Right renal cortex interstitium (tissue), 3 donors: ENCODE results near the gene NAA15. TPM values are rescaled to one million over a fixed set of nuclear protein-coding genes. Genes with fewer than 3 reads are reported as not detected.
"Not testable (repeated sequence)": the region's sequence is repeated elsewhere in the genome, so short reads cannot be mapped to it uniquely, and the experiment has no call there.

Experiments used
- DNase-seq, 3 donors: peaks; one replicate each; pipeline ENCODE4 v3.0.0-alpha.2; 2013; ENCODE audit warnings: low read depth in 3 of 3, low spot score in 2 of 3
- polyA plus RNA-seq, 3 donors: library from polyadenylated mRNA; unstranded; fragments of 120-200 nt; gene quantifications; one replicate each; pipeline ENCODE4 v1.2.1, GENCODE V29; 2013; ENCODE audit not compliant: insufficient read length in 3 of 3

NAA15 gene
- polyA plus RNA-seq, 3 donors = 34.7 to 38.4 (median 38.1) TPM

DNA sequence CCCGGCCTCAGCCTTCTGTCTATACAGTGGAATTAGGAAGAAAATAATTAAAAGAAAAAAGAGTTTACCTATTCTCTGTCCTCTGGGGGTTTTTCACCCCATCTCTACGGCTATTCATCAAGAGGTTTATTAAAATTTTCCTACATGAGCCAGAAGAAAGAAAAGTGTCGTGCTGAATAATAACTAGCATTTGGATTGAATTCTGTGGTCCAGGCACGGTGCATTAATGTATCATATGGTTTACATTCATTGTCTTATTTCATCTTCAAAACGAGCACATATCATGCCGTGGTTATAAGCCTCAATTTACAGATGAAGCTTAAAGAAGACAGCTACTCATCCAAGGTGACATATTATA is 5.4 kb upstream of the NAA15 start:
- no peak for DNase-seq

DNA sequence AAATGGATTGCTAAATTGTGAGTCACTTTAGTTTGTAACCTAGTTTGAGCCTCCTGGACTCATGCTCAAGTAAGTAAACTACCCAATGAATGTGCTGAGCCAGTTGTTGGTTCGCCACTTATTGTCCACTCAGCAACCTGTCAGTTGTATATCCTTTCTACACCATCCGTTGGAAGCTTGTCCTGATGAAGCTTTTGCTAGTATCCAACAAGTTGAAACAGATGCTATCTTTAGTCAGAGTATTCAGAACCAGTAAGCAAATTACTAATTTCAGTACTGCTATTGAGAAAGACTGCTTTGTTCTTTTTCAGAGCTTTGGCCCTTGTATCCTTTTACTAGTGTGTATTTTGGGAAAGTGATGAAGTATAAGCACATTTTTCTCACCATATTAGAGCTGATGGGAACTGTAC is 4.3 kb upstream of the NAA15 start:
- DNase-seq = no peak

DNA sequence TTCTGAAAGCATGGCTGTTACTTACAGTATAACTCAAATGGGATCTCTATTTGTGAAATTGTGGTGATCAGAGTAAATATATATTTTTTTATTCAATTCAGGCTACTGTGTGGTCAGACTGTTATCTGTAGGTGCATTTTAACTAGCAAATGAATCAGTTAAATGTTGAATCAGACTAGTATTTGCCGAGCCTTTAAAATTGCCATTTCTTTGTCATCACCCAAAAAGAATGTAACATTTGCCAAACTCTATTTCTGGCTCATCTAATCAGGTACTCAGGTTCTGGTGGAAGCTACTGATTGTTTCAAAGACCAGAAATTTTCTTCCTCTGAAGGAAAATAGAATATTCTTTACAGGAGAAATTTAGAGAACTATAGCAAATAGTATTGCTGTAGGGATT is 1.8 kb upstream of the NAA15 start:
- DNase-seq = no peak

DNA sequence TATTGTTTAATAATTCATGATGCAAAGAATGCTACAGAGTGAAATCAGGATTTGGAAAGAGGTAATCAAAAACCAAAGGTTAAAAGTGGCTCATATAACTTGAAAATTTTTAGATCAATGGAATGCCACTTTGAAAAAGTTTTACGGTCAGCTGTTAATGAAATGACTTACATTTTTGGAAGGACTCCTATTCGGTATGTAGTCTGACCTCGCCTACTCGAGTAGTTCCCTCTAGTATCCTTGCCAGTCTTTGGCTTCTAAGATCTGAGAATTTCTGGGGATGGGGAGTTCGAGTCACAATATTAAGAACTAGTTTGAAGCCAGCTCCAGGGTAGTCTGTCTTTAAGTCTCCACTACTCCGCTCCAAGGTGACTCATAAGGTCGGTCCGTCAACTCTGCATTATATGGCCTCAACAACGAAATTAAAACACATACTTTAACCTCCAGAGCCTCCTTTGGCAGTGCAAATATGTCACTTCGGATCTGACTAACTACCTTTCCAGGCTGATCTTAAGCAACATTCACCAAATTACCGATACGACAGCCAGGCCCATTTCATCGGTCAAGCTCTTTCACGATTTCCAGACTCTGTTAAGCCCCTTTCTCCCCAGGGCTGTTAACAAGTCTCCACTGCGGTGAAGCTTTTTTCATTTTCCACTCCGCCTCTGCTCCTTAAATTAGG is 733 bp upstream of the NAA15 start:
- DNase-seq = no peak

DNA sequence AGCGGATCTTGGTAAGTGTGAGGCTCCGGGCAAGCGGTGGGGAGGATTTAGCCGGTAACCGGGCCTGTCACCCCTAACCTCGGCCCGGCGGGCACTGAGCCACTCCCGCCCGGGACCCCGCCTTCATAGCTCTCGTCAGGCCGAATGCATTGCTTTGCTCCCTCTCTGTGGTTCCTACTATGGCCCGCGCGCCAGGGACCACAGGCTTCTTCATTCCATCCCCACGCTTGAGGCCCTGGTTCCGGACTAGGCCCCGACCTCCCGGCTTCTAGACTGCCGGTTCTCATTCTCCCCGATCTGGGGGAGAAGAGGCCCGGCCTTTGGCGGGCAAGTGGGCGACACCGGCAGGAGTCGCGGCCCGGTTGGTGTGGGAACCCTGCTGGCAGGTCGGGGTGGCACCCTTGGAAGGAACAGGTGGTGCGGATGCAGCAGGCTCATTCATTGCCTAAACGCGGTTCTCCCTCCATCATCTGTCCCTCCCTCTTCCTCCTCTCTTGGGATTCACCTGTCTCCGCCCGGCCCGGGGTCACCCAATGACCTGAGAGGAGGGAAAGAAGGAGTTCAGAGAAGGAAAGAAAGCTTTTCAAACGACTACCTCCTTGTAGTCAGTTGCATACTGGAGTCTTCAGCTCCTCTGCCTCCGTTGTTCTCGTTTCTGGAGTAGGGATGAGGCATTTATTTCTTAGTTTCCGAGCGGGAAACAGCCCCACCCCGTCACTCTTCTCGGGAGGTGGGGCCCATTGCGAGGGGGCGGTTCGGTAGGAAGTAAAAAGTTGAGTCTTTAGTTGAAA is 711 bp downstream of the NAA15 start, which contains the start of gene NDUFC1:
Gene NDUFC1, minus strand, starts transcription at position 657 of the 791 bp plus-strand sequence. CDS start 6,679 bp downstream, outside the sequence.
- DNase-seq = peak in 2 of 3 donors; percentile 18 to 38

DNA sequence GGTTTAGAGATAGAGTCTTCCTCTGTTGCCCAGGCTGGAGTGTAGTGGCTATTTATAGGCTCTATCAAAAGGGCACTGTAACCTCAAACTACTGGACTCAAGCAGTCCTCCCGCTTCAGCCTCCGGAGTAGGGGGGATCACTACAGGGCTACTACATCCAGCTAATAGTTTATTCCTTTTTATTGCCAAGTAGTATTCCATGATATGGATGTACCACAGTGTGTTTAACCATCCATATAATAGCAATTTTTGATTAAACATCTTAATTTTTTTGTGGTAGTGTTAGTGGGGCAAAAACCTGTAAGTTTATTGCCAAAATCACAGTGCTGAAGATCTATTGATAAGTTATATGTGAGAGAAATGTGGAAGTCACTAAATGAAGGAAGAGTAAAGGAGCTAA is 3.6 kb downstream of the NAA15 start:
- no peak for DNase-seq

DNA sequence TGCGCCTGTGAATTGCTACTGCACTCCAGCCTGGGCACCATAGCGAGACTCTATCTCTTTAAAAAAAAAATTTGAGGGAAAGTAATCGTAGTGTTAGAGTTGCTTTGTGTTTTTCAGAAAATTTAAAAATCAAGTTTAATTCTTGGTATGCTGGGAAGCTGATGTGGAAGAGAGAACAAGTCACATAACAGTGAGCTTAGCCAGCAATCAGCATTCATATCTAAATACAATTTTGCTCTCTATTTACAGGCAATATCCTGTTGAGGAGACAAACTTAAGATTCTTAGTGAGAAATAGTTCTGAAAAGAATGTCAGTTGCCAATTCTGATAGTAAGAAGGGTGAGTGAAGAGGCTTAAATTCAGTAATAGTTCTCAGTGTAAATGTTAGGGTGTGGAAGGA is 10.6 kb downstream of the NAA15 start:
- no peak for DNase-seq

DNA sequence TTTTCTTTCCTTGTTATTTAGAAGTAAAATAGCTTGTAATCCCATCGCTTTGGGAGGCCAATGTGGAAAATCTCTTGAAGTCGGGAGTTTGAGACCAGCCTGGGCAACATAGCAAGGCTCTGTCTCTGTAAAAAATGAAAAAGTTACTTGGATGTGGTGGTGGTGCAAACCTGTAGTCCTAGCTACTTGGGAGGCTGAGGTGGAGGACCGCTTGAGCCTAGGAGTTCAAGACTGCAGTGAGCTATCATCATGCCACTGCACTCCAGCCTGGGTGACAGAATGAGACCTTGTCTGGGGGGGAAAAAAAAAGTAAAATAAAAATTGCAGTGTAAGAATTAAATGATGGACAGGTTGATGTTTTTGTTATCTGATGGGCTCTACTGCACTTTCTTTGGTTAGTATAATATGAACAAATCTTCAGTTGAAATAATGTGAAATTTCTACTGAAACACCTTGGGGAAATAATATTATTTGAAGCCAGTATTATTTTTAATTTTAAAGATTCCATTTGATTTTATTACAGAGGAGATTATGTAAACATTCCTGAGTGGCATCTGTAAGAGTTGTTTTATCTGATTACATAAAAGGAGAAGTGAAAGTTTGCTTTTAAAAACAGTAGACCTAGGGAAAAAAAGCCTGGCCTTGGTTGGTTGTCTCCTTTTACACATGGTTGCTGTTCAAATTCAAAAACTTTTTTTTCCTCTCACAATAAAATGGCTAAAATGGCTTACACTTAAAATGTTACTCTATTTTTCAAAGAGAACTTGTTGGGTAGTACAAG is 11.4 kb downstream of the NAA15 start:
- no peak for DNase-seq

DNA sequence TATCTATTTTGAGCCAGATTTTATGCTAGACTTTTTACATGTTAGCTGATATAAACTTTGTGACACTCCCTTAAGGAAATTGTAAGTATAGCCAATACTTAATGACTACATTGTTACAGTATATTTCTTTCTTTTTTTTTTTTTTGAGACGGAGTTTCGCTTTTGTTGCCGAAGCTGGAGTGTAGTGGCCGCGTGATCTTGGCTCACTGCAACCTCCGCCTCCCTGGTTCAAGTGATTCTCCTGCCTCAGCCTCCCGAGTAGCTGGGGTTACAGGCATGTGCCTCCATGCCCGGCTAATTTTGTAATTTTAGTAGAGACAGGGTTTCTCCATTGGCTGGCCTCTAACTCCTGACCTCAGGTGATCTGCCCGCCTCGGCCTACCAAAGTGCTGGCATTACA is 12.1 kb downstream of the NAA15 start:
- not testable (repeated sequence) for DNase-seq

DNA sequence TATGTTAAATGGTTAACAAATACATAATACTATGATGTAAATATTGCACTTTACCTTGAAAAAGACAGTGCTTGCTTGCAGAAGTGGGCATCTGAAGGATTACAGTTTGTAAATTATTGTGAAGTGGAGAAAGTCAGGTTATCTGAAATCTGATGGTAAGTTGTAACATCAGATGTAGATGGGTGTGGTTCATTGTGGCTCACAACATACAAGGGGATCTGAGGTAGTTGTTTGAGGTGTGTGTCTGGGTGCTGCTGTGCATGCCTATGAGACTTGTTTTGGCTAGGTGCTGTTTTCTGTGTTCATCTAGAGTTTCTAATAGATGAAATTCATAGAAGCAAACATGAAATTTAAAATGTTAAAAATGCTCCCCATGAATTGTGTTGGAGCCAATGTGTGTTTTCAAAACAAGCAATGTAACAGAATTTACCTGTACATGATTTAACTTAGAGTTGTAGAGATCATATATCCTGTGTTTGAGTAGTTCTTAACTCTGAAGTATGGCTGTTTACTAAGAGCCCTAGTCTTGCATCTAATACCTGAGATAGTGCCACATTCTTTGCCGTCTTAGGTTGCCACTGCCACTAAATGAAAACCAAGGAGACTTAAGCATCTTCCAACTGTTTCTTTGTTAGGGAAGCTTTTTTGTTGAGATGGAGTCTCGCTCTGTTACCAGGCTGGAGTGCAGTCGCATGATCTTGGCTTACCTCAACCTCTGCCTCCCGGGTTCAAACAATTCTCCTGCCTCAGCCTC is 12.9 kb downstream of the NAA15 start:
- DNase-seq = no peak

DNA sequence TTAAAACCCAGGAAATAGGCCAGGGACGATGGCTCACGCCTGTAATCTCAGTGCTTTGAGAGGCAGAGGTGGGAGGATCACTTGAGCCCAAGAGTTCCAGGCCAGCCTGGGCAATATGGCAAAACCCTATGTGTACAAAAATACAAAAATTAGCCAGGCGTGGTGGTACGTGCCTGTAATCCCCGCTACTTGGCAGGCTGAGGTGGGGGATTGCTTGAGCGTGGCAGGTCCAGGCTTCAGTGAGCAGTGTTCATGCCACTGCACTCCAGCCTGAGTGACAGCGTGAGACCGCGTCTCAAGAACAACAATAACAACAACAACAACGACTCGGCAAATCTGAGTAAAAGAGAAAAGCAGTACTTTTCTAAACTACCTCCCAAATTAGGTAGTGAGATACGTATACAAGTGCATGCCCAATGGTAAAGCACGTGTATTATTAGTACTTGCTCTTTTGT is 13.9 kb downstream of the NAA15 start:
- no peak for DNase-seq

DNA sequence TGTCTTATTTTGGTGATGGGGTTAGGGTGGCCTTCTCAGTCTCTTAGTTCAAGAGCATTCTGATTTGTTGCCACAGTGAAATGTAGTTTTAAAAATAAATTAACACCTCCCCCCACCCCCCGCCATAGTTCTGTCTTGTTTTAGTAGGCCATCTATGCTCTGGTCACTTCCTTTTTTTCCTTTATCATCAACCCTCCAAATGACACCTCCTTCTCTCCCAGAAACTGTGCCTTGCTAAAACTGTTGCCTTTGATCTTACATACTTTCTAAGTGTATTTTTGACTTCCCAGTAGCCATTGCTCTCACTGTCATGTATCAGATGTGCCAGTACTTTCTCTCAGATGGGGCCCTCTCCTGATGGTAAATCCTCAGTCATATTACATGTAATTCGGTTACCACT is 15.4 kb downstream of the NAA15 start:
- DNase-seq = no peak

DNA sequence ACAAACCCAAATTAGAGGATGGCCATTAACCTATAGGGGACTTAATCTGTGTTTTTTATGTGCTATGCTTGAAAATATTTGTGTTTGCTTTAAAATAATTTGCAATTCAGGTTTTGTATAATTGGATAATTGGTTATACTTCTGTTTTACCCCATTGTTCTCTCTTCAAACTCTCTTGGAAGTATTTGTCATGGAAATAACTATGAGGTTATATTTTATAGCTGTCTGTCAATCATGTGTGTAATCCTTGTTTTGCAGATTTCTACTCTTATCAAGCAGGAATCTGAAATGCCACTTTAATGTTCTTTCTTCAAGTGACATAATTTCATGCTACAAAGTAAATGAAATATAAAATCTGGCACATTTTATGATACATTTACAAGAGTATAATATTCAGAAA is 16.3 kb downstream of the NAA15 start:
- no peak for DNase-seq

DNA sequence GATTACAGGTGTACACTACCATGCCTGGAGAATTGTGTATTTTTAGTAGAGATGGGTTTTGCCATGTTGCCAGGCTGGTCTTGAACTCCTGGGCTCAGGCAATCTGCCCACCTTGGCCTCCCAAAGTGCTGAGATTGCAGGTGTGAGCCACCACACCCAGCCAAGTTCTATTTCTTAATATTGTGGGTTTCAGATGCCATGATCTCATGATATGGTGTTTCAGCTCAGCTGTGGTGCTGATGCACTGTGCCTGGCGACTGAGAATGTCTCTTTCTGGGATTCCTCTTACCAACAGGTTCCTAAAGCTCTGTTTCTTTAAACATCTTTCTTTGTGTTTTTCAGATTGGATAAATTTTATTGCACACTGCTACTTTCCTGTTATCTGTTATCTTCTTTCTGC is 18.3 kb downstream of the NAA15 start:
- DNase-seq = no peak

DNA sequence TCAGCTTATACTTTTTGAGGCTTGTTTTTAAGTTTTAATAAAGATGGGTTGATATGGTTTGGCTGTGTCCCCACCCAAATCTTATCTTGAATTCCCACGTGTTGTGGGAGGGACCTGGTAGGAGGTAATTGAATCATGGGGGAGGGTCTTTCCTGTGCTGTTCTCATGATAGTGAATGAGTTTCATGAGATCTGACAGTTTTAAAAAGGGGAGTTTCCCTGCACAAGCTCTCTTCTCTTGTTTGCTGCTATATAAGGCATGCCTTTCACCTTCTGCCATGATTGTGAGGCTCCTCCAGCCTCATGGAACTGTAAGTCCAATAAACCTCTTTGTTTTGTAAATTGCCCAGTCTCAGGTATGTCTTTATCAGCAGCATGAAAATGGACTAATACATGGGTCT is 20.8 kb downstream of the NAA15 start:
- DNase-seq = not testable (repeated sequence)

DNA sequence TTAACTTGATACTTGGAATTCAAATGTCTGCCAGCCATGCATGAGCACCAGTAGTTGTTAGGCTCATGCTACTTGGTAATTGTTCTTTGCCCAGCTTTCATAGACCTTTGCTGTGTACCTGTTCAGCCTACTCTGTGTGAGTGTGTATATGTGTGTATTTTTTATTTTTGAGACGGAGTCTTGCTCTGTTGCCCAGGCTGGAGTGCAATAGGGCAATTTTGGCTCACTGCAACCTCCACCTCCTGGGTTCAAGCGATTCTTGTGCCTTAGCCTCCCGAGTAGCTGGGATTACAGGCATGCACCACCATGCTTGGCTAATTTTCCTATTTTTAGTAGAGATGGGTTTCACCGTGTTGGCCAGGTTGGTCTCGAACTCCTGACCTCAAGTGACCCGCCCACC is 21.2 kb downstream of the NAA15 start:
- not testable (repeated sequence) for DNase-seq

DNA sequence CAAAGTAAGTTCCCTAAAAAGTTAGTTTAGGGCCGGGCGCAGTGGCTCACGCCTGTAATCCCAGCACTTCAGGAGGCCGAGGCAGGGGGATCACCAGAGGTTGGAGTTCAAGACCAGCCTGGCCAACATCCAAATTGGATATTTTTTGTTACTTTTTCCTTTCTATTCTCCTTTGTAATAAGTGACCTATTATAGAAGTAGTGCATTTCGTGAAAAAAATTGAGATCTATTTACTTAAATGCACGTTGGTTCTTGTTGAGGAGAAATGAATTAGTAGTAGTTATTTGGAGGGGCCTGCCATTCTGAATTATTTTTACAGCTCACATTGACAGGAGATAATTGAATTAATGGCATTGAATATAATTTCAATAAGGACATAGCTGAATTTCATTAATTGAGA is 23.3 kb downstream of the NAA15 start:
- DNase-seq = no peak

DNA sequence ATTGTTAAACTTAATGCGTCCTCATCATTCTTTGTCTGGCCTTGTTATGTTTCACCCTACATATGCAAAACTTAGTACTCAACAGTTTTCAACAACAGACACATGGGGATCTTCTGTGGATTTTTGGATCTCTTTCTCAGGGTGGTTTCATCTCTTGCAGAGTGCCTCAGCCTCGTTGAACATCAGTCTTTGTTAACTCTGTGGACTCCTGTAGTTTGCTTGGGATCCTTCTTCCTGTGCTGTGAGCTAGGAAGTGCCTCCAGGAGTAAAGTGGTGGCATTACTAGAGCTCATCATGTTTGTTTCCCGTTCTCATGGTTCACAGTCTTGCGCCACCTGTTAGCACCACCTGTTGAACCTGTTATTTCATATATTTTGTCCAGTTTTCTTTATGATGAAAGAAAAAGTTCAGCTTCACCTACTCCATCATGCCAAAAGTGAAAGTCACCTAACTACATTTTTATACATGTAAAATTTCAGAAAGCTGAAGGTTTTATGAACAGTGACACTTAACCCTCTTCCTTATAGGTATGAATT is 28.4 kb downstream of the NAA15 start:
- no peak for DNase-seq

DNA sequence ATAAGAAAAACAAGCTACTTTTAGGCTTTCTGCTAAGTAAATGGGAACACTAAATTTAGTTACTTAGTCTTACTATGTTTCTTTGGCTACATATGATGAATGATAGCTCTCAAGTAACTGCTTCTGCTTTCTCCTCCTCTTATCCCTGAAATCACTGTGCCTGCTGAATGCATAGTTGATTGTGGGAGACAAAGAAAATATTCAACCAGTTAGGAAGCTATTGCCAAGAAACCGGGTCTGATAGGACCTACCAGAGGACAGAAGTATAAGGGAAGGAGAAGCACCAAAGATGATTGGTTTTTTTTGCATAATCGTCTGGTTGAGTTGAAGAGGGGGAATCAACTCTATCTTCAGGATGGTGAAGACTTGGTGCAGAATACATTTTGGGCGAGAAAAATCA is 29.0 kb downstream of the NAA15 start:
- no peak for DNase-seq

DNA sequence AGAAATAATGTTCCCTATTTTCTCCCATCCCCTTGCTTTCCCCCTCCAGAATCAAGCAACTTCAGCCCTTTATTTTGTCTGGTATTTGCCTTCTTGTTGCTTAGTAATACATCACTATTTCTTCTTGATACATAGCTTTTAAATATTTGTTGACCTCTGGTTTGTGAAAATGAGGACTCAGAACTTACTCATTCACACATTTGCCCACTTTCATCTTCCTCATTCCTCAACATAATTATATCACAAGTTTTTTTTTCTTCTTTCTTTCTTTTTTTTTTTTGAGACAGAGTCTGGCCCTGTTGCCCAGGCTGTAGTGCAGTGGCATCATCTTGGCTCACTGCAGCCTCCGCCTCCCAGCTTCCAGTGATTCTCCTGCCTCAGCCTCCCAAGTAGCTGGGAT is 29.9 kb downstream of the NAA15 start:
- no peak for DNase-seq
